Right atrium auricular region (tissue), 2 donors: ENCODE data around the gene CTXN1. TPM values are rescaled to one million over a fixed set of nuclear protein-coding genes. Genes with fewer than 3 reads are reported as not detected.
"Not testable (repeated sequence)": the region's sequence is repeated elsewhere in the genome, so short reads cannot be mapped to it uniquely, and the experiment has no call there.

Experiments used
- DNase-seq: peaks from one replicate; pipeline ENCODE4 v3.0.0-alpha.2; 2019; ENCODE audit warnings: low spot score
- H3K27ac ChIP-seq, 2 donors: fragments of 200-600 bp; sonication (generic); 1 replicate in 1 of 2; 2 replicates in 1 of 2; pipeline ENCODE4 v1.5.1; 2016 to 2019
- H3K27me3 ChIP-seq, 2 donors: fragments of 200-600 bp; sonication (generic); one replicate each; pipeline versions ENCODE4 v1.5.1 to v1.6.0; 2017 to 2019
- H3K36me3 ChIP-seq: fragments of 200-600 bp; sonication (generic); one replicate; pipeline ENCODE4 v1.5.1; 2016
- H3K4me1 ChIP-seq, 2 donors: fragments of 200-600 bp; sonication (generic); one replicate each; pipeline versions ENCODE4 v1.5.1 to v1.6.0; 2017 to 2019
- H3K4me3 ChIP-seq, 2 donors: fragments of 200-600 bp; sonication (generic); 1 replicate in 1 of 2; 2 replicates in 1 of 2; pipeline ENCODE4 v1.5.1; 2017 to 2019; ENCODE audit warnings: mild to moderate bottlenecking in 1 of 2, moderate library complexity in 1 of 2
- H3K9me3 ChIP-seq, 2 donors: fragments of 200-600 bp; sonication (generic); one replicate each; pipeline ENCODE4 v1.5.1; 2019
- CTCF ChIP-seq, 2 donors: fragments of 200-600 bp; sonication (generic); IDR thresholded peaks; one replicate each; pipeline ENCODE4 v1.5.1; 2019; ENCODE audit warnings: antibody characterized with exemption in 2 of 2
- total RNA-seq, 2 donors: library from RNA; depleted of rRNA; stranded (reverse); fragments of >200 nt; gene quantifications; one replicate each; pipeline ENCODE4 v1.1.0, GENCODE V29; 2016

The CTXN1 gene
- total RNA-seq, 2 donors from 2014 or later: 1.7 to 4.2 TPM

GRCh38 chr19:7930765-7931164 lies 4.8 kb upstream of the CTXN1 start:
- Histone ChIP-seq H3K27me3 (no peaks in the 10 kb centered on the region), H3K36me3 (peaks cover 55% of the 10 kb centered on the region), H3K4me3 (no peak overlapping the region), H3K9me3 (no peaks in the 10 kb centered on the region), H3K4me1 (peaks cover 0 to 38% of the 10 kb centered on the region in 2 donors), H3K27ac (no peak overlapping the region)
- no peak for TF ChIP-seq CTCF (IDR thresholded peaks at IDR 0.05)
- no peak for DNase-seq

GRCh38 chr19:7930030-7930429 lies 4.1 kb upstream of the CTXN1 start:
- H3K27me3 ChIP-seq, H3K27ac ChIP-seq, DNase-seq, H3K4me3 ChIP-seq, H3K9me3 ChIP-seq: not testable (repeated sequence)
- Histone ChIP-seq H3K36me3 (peaks cover 47% of the 10 kb centered on the region), H3K4me1 (peaks cover 0 to 45% of the 10 kb centered on the region in 2 donors)

- Histone ChIP-seq H3K27ac (peak overlapping the region; percentile 77 to 78), H3K27me3 (no peaks in the 10 kb centered on the region), H3K4me3 (peak overlapping the region in 1 of 2 donors; percentile 4), H3K9me3 (no peaks in the 10 kb centered on the region), H3K36me3 (peaks cover 37% of the 10 kb centered on the region), H3K4me1 (peaks cover 0 to 51% of the 10 kb centered on the region in 2 donors)
- DNase-seq: no peak
- TF ChIP-seq CTCF (IDR thresholded peaks at IDR 0.05): peak in 1 of 2 donors; percentile 24
Measured at GRCh38 chr19:7928741-7929701, 3.1 kb upstream of the CTXN1 start.

GRCh38 chr19:7928334-7928706 lies 2.4 kb upstream of the CTXN1 start:
- Histone ChIP-seq H3K4me1 (peaks cover 0 to 51% of the 10 kb centered on the region in 2 donors), H3K36me3 (peaks cover 30% of the 10 kb centered on the region), H3K9me3 (no peaks in the 10 kb centered on the region), H3K27me3 (no peaks in the 10 kb centered on the region), H3K27ac (peak overlapping the region; percentile 77 to 78), H3K4me3 (peak overlapping the region in 1 of 2 donors; percentile 4)
- no peak for TF ChIP-seq CTCF (IDR thresholded peaks at IDR 0.05)
- DNase-seq: no peak

GRCh38 chr19:7927605-7928333 lies 1.8 kb upstream of the CTXN1 start:
- no peak for DNase-seq
- Histone ChIP-seq H3K4me3 (no peak overlapping the region), H3K27ac (peak overlapping the region; percentile 77 to 78), H3K9me3 (no peaks in the 10 kb centered on the region), H3K4me1 (peaks cover 0 to 51% of the 10 kb centered on the region in 2 donors), H3K27me3 (no peaks in the 10 kb centered on the region), H3K36me3 (peaks cover 29% of the 10 kb centered on the region)
- no peak for TF ChIP-seq CTCF (IDR thresholded peaks at IDR 0.05)
